Body of pancreas (tissue), 4 donors: ENCODE results near the gene UTY.

ENCODE experiments used
- POLR2A ChIP-seq, 3 donors: fragments of 450-650 bp; IDR thresholded peaks; one replicate each; pipeline ENCODE4 v1.6.1; 2016; ENCODE audit warnings: antibody characterized with exemption in 3 of 3, mild to moderate bottlenecking in 2 of 3
- TF ChIP-seq, protein P1 (sequence below), 7 experiments: fragments of 450-650 bp in 4 of 7; fragments of 200-600 bp in 3 of 7; sonication (generic) in 3 of 7; IDR thresholded peaks; one replicate each; pipeline ENCODE4 v1.5.1; 2016 to 2019; ENCODE audit warnings: antibody characterized with exemption in 7 of 7

DNA sequence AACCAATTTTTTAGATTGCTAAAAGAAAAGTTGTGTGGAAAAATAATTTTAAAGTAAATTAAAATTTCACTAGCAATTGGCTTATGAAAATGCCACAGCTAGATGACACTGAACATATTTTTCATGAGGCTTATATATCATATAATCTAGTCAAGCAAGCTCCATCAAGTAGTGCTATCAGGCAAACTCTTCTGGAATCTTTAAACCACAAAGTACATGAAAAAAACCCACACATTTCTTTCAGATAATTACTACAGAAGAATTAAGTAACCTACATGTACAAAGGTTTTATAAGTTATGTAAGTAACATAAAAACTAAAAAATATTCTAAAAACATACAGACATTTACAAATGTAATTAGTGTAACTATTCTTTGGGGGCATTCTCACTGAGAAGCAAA, 229.4 kb downstream of the UTY start:
- TF ChIP-seq, protein P1, sequence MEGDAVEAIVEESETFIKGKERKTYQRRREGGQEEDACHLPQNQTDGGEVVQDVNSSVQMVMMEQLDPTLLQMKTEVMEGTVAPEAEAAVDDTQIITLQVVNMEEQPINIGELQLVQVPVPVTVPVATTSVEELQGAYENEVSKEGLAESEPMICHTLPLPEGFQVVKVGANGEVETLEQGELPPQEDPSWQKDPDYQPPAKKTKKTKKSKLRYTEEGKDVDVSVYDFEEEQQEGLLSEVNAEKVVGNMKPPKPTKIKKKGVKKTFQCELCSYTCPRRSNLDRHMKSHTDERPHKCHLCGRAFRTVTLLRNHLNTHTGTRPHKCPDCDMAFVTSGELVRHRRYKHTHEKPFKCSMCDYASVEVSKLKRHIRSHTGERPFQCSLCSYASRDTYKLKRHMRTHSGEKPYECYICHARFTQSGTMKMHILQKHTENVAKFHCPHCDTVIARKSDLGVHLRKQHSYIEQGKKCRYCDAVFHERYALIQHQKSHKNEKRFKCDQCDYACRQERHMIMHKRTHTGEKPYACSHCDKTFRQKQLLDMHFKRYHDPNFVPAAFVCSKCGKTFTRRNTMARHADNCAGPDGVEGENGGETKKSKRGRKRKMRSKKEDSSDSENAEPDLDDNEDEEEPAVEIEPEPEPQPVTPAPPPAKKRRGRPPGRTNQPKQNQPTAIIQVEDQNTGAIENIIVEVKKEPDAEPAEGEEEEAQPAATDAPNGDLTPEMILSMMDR (IDR thresholded peaks at IDR 0.05) = no peak
- TF ChIP-seq POLR2A (IDR thresholded peaks at IDR 0.05) = no peak
